Body of pancreas (tissue), 4 donors: ENCODE results near the gene MAFF. TPM values are rescaled to one million over a fixed set of nuclear protein-coding genes. Genes with fewer than 3 reads are reported as not detected.
A peak's percentile ranks its signal among the peaks of the same experiment; 100 is the strongest.

ENCODE experiments used
- ATAC-seq: fragments of 150-250 bp; one replicate; pipeline ENCODE4 v1.9.1; 2016
- DNase-seq, 4 donors: peaks; one replicate each; pipeline ENCODE4 v3.0.0-alpha.2; 2019
- H3K27ac ChIP-seq, 4 donors: fragments of 200-600 bp; sonication (generic); 1 replicate in 3 of 4; 2 replicates in 1 of 4; pipeline versions ENCODE4 v1.5.1 to v1.6.1; 2016 to 2019; ENCODE audit warnings: mild to moderate bottlenecking in 1 of 4, mixed read lengths in 1 of 4, moderate library complexity in 1 of 4
- H3K27me3 ChIP-seq, 2 donors: fragments of 200-600 bp; sonication (generic); one replicate each; pipeline ENCODE4 v1.6.0; 2016; ENCODE audit warnings: mild to moderate bottlenecking in 1 of 2
- H3K36me3 ChIP-seq, 2 donors: fragments of 200-600 bp; sonication (generic); replicated peaks in 1 of 2; 2 replicates each; pipeline ENCODE4 v1.5.1; 2016; ENCODE audit warnings: low read depth in 2 of 2; ENCODE audit not compliant: insufficient read depth in 1 of 2
- H3K4me1 ChIP-seq: fragments of 200-600 bp; sonication (generic); one replicate; pipeline ENCODE4 v1.6.0; 2016
- H3K4me3 ChIP-seq, 2 donors: fragments of 200-600 bp; sonication (generic); 1 replicate in 1 of 2; 2 replicates in 1 of 2; pipeline ENCODE4 v1.5.1; 2016 to 2019
- H3K9me3 ChIP-seq, 3 donors: fragments of 200-600 bp; sonication (generic); 1 replicate in 2 of 3; 2 replicates in 1 of 3; pipeline ENCODE4 v1.5.1; 2016
- CTCF ChIP-seq, 7 experiments: fragments of 450-650 bp in 4 of 7; fragments of 200-600 bp in 3 of 7; sonication (generic) in 3 of 7; IDR thresholded peaks; one replicate each; pipeline ENCODE4 v1.5.1; 2016 to 2019; ENCODE audit warnings: antibody characterized with exemption in 7 of 7
- POLR2A ChIP-seq, 3 donors: fragments of 450-650 bp; IDR thresholded peaks; one replicate each; pipeline ENCODE4 v1.6.1; 2016; ENCODE audit warnings: antibody characterized with exemption in 3 of 3, mild to moderate bottlenecking in 2 of 3
- WGBS, 2 donors: methylation state at CpG; one replicate each; pipeline ENCODE4 v1.1.5; 2017; 5-methylcytosine and 5-hydroxymethylcytosine counted together
- intact Hi-C: fragments of 100-400 bp; cut with DNase I; formaldehyde crosslinking; loops from one replicate; pipeline ENCODE4 v1.15.1; 2023
- total RNA-seq, 2 donors: library from RNA; depleted of rRNA; stranded (reverse); fragments of >200 nt; gene quantifications; one replicate each; pipeline ENCODE4 v1.1.0, GENCODE V29; 2016

Gene MAFF
- total RNA-seq, 2 donors from 2014 or later = 16.9 to 35.6 TPM

- WGBS, 2 donors = 33 to 50% methylated on average over 10 to 16 of the region's 16 CpGs
- Histone ChIP-seq H3K36me3 (no peaks in the 10 kb centered on the region), H3K27ac (peak overlapping the region; percentile 2 to 78 (median 45)), H3K4me1 (peaks cover 20% of the 10 kb centered on the region), H3K27me3 (no peaks in the 10 kb centered on the region), H3K4me3 (no peak overlapping the region), H3K9me3 (no peaks in the 10 kb centered on the region)
- no peak for TF ChIP-seq POLR2A (IDR thresholded peaks at IDR 0.05)
- peak in 1 of 7 experiments; percentile 5 for TF ChIP-seq CTCF (IDR thresholded peaks at IDR 0.05)
- intact Hi-C loops = no loop called here
- ATAC-seq = peak; percentile 87
- peak; percentile 64 to 85 (median 78) for DNase-seq
These were observed 28.8 kb upstream of the MAFF start for GRCh38 chr22:38172832-38173640.

- 89 to 95% methylated on average over 4 of the region's 4 CpGs for WGBS, 2 donors
- ATAC-seq (no peak), DNase-seq (no peak)
- intact Hi-C loops = no loop called here
- no peaks in the 10 kb centered on the region for H3K9me3 ChIP-seq
- no peak overlapping the region for H3K4me3 ChIP-seq
- no peak for TF ChIP-seq CTCF (IDR thresholded peaks at IDR 0.05)
- no peak for TF ChIP-seq POLR2A (IDR thresholded peaks at IDR 0.05)
- H3K36me3 ChIP-seq = no peaks in the 10 kb centered on the region
- H3K27me3 ChIP-seq = no peaks in the 10 kb centered on the region
- no peak overlapping the region for H3K27ac ChIP-seq
- peaks cover 26% of the 10 kb centered on the region for H3K4me1 ChIP-seq
These were observed 28.2 kb upstream of the MAFF start for GRCh38 chr22:38173641-38173906.

GRCh38 chr22:38174626-38175025 is 27.2 kb upstream of the MAFF start:
- intact Hi-C loops = no loop called here
- H3K9me3 ChIP-seq = no peaks in the 10 kb centered on the region
- no peaks in the 10 kb centered on the region for H3K36me3 ChIP-seq
- no peak for DNase-seq
- H3K4me3 ChIP-seq = no peak overlapping the region
- no peak overlapping the region for H3K27ac ChIP-seq
- no peak for ATAC-seq
- TF ChIP-seq CTCF (IDR thresholded peaks at IDR 0.05) = no peak
- no peak for TF ChIP-seq POLR2A (IDR thresholded peaks at IDR 0.05)
- 88 to 90% methylated on average over 13 to 14 of the region's 14 CpGs for WGBS, 2 donors
- H3K27me3 ChIP-seq = no peaks in the 10 kb centered on the region
- peaks cover 28% of the 10 kb centered on the region for H3K4me1 ChIP-seq

- ATAC-seq = no peak
- H3K27ac ChIP-seq = peak overlapping the region in 2 of 4 donors; percentile 36 to 65
- H3K27me3 ChIP-seq = no peaks in the 10 kb centered on the region
- no peak for DNase-seq
- TF ChIP-seq CTCF (IDR thresholded peaks at IDR 0.05) (no peak), POLR2A (IDR thresholded peaks at IDR 0.05) (no peak)
- H3K36me3 ChIP-seq = no peaks in the 10 kb centered on the region
- intact Hi-C loops = no loop called here
- WGBS, 2 donors = 86 to 96% methylated on average over 13 to 17 of the region's 17 CpGs
- no peaks in the 10 kb centered on the region for H3K9me3 ChIP-seq
- H3K4me1 ChIP-seq = peaks cover 33% of the 10 kb centered on the region
- no peak overlapping the region for H3K4me3 ChIP-seq
These were observed 26.3 kb upstream of the MAFF start for GRCh38 chr22:38175206-38176118.
